Measurements from ENCODE around the gene BICD1. TPM values are rescaled to one million over a fixed set of nuclear protein-coding genes. Genes with fewer than 3 reads are reported as not detected.

Gene BICD1
- total and polyA plus RNA-seq, 4 donors = 0.46 to 3.4 (median 1.1) TPM

- no peak overlapping the region for H3K27ac ChIP-seq (ENCODE audit: low read depth in 1 of 2, low read length in 2 of 2)
- H3K27me3 ChIP-seq (ENCODE audit: control insufficient read depth in 4 of 4, insufficient read depth in 4 of 4, low read length in 3 of 4) = no peaks in the 10 kb centered on the region
- H3K4me1 ChIP-seq (ENCODE audit: control insufficient read depth in 4 of 4, insufficient read depth in 4 of 4, low read length in 3 of 4) = peaks cover 2 to 28% (median 12%) of the 10 kb centered on the region in 4 donors
- WGBS = 54% methylated on average over 2 of the region's 2 CpGs
- no peak for DNase-seq (ENCODE audit: low spot score)
- H3K9ac ChIP-seq (ENCODE audit: low read depth in 1 of 2, low read length in 2 of 2) = no peak overlapping the region
- H3K4me3 ChIP-seq (ENCODE audit: low read depth in 1 of 3, low read length in 3 of 3) = no peak overlapping the region
- H3K36me3 ChIP-seq (ENCODE audit: control insufficient read depth in 4 of 4, insufficient read depth in 3 of 4, low read depth in 1 of 4, low read length in 3 of 4) = no peaks in the 10 kb centered on the region
- no peak for TF ChIP-seq RXRA (IDR thresholded peaks at IDR 0.05)
- TF ChIP-seq RAD21 (IDR thresholded peaks at IDR 0.05) = no peak
- no peak for TF ChIP-seq ATF3 (IDR thresholded peaks at IDR 0.05)
- TF ChIP-seq FOXA1 (IDR thresholded peaks at IDR 0.05) = no peak
- TF ChIP-seq CTCF (IDR thresholded peaks at IDR 0.05; ENCODE audit: low read depth, low read length, missing input control) = no peak
- no peak for TF ChIP-seq MAX (IDR thresholded peaks at IDR 0.05)
- TF ChIP-seq HNF4G (IDR thresholded peaks at IDR 0.05) = no peak
- TF ChIP-seq FOXA2 (IDR thresholded peaks at IDR 0.05) = no peak
- TF ChIP-seq JUND (IDR thresholded peaks at IDR 0.05) = no peak
- no peaks in the 10 kb centered on the region for H3K9me3 ChIP-seq (ENCODE audit: control insufficient read depth in 4 of 4, low read length in 3 of 4)
These were observed 294.2 kb downstream of the BICD1 start for GRCh38 chr12:32400866-32401265.

GRCh38 chr12:32402170-32402569, 295.5 kb downstream of the BICD1 start:
- TF ChIP-seq CTCF (IDR thresholded peaks at IDR 0.05; ENCODE audit: low read depth, low read length, missing input control) (no peak), NR2F2 (IDR thresholded peaks at IDR 0.05) (no peak), MAX (IDR thresholded peaks at IDR 0.05) (no peak), REST (IDR thresholded peaks at IDR 0.05) (no peak), JUND (IDR thresholded peaks at IDR 0.05) (no peak), GABPA (IDR thresholded peaks at IDR 0.05 in 1 of 2, conservative IDR thresholded peaks at IDR 0.05 in 1 of 2) (no peak), YY1 (IDR thresholded peaks at IDR 0.05) (no peak), EGR1 (IDR thresholded peaks at IDR 0.05; ENCODE audit: low read depth in 2 of 2) (no peak)
- H3K27ac ChIP-seq (ENCODE audit: low read depth in 1 of 2, low read length in 2 of 2) = no peak overlapping the region
- no peak for DNase-seq (ENCODE audit: low spot score)
- no peak overlapping the region for H3K9ac ChIP-seq (ENCODE audit: low read depth in 1 of 2, low read length in 2 of 2)
- H3K36me3 ChIP-seq (ENCODE audit: control insufficient read depth in 4 of 4, insufficient read depth in 3 of 4, low read depth in 1 of 4, low read length in 3 of 4) = no peaks in the 10 kb centered on the region
- no peaks in the 10 kb centered on the region for H3K9me3 ChIP-seq (ENCODE audit: control insufficient read depth in 4 of 4, low read length in 3 of 4)
- WGBS = 94% methylated on average over 10 of the region's 10 CpGs
- H3K27me3 ChIP-seq (ENCODE audit: control insufficient read depth in 4 of 4, insufficient read depth in 4 of 4, low read length in 3 of 4) = no peaks in the 10 kb centered on the region
- H3K4me3 ChIP-seq (ENCODE audit: low read depth in 1 of 3, low read length in 3 of 3) = no peak overlapping the region
- H3K4me1 ChIP-seq (ENCODE audit: control insufficient read depth in 4 of 4, insufficient read depth in 4 of 4, low read length in 3 of 4) = peaks cover 2 to 28% (median 12%) of the 10 kb centered on the region in 4 donors
